Bronchial epithelial cell (primary cell): Measurements from ENCODE around the gene SCAP. TPM values are rescaled to one million over a fixed set of nuclear protein-coding genes. Genes with fewer than 3 reads are reported as not detected.
"Not testable (repeated sequence)": the region's sequence is repeated elsewhere in the genome, so short reads cannot be mapped to it uniquely, and the experiment has no call there.

Source experiments
- DNase-seq: peaks from one replicate; pipeline ENCODE4 v3.0.0-alpha.2; 2010; ENCODE audit warnings: low read depth
- FAIRE-seq: peaks from 2 replicates; lab custom pipeline; 2011; peaks lifted over from hg19 to GRCh38; lab: Jason Lieb, UNC
- H3K27me3 ChIP-seq: 2 replicates; pipeline ENCODE4 v1.5.1; 2011; ENCODE audit warnings: low read length; ENCODE audit not compliant: control insufficient read depth, insufficient read depth
- H3K36me3 ChIP-seq: 2 replicates; pipeline ENCODE4 v1.5.1; 2011; ENCODE audit warnings: low read length; ENCODE audit not compliant: control insufficient read depth, insufficient read depth
- H3K4me3 ChIP-seq: 2 replicates; pipeline ENCODE4 v1.5.1; 2011; ENCODE audit warnings: mild to moderate bottlenecking, low read depth, low read length, control low read depth
- total RNA-seq: library from RNA; depleted of rRNA; stranded (reverse); fragments of >200 nt; gene quantifications from 2 replicates; pipeline ENCODE4 v1.2.1, GENCODE V29; 2014
- TF ChIP-seq, protein P1 (sequence below): IDR thresholded peaks from 2 replicates; pipeline ENCODE4 v1.5.1; 2011; ENCODE audit warnings: mild to moderate bottlenecking, moderate library complexity, low read length, control low read depth, inconsistent platforms; ENCODE audit not compliant: insufficient read depth, severe bottlenecking

SCAP gene
- total RNA-seq, 1 donor from 2014 or later: 55.0 TPM

DNA sequence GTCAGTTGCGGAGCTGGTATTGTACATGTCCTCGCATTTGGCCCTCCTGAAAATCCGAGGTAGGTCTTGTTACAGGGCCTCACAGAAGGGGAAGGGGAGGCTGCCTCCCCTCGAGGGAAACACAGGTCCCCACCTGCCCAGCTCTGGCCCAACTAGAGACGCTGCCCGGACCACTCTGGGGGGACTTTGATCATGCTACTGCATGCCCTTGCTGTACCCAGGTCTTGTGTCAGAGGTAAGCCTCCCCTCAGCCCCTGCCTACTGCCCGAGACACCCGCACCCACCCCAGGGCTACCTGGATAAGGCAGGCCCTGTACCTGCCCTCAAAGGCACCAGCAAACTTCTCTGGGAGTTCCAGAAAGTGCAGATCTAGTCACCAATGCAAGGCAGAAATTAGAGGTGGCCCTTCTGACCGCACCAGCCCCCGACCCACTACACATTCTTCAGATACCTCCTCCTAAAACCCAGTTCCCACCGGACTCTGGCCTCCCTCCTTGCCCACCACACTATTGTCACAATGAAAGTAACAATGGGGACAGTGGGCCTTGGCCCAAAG, 981 bp upstream of the SCAP start:
- no peak overlapping the region for H3K4me3 ChIP-seq
- FAIRE-seq: no peak
- TF ChIP-seq, protein P1, sequence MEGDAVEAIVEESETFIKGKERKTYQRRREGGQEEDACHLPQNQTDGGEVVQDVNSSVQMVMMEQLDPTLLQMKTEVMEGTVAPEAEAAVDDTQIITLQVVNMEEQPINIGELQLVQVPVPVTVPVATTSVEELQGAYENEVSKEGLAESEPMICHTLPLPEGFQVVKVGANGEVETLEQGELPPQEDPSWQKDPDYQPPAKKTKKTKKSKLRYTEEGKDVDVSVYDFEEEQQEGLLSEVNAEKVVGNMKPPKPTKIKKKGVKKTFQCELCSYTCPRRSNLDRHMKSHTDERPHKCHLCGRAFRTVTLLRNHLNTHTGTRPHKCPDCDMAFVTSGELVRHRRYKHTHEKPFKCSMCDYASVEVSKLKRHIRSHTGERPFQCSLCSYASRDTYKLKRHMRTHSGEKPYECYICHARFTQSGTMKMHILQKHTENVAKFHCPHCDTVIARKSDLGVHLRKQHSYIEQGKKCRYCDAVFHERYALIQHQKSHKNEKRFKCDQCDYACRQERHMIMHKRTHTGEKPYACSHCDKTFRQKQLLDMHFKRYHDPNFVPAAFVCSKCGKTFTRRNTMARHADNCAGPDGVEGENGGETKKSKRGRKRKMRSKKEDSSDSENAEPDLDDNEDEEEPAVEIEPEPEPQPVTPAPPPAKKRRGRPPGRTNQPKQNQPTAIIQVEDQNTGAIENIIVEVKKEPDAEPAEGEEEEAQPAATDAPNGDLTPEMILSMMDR: no peak
- DNase-seq: no peak
- no peaks in the 10 kb centered on the region for H3K27me3 ChIP-seq
- H3K36me3 ChIP-seq: no peaks in the 10 kb centered on the region

DNA sequence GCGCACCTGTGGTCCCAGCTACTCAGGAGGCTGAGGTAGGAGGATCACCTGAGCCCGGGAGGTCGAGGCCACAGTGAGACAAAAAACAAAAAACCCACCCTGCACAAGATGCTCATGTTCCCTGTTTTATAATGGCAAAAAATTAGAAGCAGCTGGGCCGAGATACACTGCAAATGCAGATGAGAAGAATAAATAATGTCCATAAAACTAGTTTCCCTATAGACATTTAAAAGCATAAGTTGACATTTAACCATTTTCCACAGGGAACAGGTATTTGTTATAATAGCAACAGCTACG, 537 bp upstream of the SCAP start:
- TF ChIP-seq, protein P1: no peak
- no peak for DNase-seq
- Histone ChIP-seq H3K4me3 (peak overlapping the region; percentile 81), H3K27me3 (no peaks in the 10 kb centered on the region), H3K36me3 (no peaks in the 10 kb centered on the region)
- no peak for FAIRE-seq

DNA sequence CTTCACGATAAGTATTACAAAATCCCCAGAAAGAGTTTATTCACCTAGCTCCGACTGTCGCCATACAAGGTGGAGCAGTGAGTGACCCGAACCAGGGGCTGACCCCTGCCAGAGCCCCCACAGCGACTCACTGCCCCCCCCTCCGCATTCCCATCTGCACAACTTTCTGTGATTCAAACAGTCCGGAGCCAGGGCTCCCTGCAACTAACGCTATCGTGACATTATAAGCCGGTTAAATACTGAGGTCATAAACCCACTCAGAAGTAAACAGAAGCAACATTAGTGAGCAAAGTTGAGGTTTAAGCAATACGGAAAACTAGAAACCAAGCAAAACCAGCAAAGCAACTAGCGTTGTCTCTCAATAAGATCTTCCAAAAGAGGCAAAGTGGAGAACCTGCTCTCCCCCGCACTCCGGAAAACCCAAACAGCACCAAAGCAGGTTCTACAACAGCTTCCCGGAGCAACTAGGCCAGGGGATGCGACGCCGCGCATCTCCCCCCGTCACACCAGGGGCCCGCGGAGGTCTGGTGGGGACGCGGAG, 642 bp downstream of the SCAP start:
- DNase-seq: peak; percentile 34
- Histone ChIP-seq H3K36me3 (no peaks in the 10 kb centered on the region), H3K27me3 (no peaks in the 10 kb centered on the region), H3K4me3 (peak overlapping the region; percentile 81)
- TF ChIP-seq, protein P1: no peak
- FAIRE-seq: no peak

DNA sequence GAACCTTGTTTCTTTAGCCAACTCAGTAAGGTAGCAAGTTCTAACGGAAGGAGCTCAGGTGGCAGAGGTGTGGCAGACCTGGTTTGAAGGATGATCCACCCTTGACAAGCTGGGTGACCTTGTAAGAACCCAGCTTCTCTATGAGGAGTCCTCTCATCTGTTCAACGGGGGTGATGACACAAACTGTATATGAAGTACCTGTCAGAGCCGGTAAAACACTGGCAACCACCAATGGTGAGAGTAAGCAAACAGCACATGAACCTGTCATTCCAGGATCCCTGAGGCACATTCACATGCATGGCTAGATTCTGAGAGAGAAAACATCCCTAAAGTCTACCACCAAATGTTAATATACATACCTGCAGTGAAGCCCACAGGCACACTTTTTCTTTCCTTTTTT, 2.4 kb downstream of the SCAP start:
- DNase-seq: peak; percentile 37
- no peaks in the 10 kb centered on the region for H3K27me3 ChIP-seq
- TF ChIP-seq, protein P1: no peak
- H3K36me3 ChIP-seq: no peaks in the 10 kb centered on the region
- no peak overlapping the region for H3K4me3 ChIP-seq
- no peak for FAIRE-seq

DNA sequence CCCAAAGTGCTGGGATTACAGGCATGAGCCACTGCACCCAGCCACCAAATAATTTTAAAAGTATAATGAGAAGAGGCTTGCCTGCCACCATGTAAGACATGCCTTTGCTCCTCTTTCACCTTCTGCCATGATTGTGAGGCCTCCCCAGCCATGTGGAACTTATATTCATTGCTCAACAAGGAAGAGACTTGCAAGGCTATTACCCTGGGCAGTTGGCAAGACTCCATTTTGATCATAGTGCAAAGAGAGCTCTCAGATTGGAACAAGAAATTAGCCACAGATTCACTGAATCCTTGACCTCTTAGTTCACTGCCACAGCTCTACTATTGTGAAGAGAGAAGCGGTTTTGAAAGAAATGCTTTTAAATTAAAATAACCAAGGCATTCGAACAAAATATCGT, 6.1 kb downstream of the SCAP start:
- TF ChIP-seq, protein P1: no peak
- H3K27me3 ChIP-seq: no peaks in the 10 kb centered on the region
- FAIRE-seq: no peak
- DNase-seq: no peak
- H3K4me3 ChIP-seq: no peak overlapping the region
- no peaks in the 10 kb centered on the region for H3K36me3 ChIP-seq

DNA sequence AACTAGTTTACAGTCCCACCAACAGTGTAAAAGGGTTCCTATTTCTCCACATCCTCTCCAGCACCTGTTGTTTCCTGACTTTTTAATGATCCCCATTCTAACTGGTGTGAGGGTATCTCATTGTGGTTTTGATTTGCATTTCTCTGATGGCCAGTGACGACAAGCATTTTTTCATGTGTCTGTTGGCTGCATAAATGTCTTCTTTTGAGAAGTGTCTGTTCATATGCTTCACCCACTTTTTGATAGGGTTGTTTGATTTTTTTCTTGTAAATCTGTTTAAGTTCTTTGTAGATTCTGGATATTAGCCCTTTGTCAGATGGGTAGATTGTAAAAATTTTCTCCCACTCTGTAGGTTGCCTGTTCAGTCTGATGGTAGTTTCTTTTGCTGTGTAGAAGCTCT, 7.4 kb downstream of the SCAP start:
- H3K36me3 ChIP-seq, H3K4me3 ChIP-seq, FAIRE-seq, DNase-seq, H3K27me3 ChIP-seq: not testable (repeated sequence)
